ENCODE results near the gene HLA-DPA1.
"Not testable (repeated sequence)": the region's sequence is repeated elsewhere in the genome, so short reads cannot be mapped to it uniquely, and the experiment has no call there.

Gene HLA-DPA1

GRCh38 chr6:33064723-33065122, 8.7 kb downstream of the HLA-DPA1 start:
- no peak for DNase-seq (ENCODE audit: low spot score)

GRCh38 chr6:33063435-33063834, 10.0 kb downstream of the HLA-DPA1 start:
- DNase-seq (ENCODE audit: low spot score): not testable (repeated sequence)

GRCh38 chr6:33061987-33062386, 11.5 kb downstream of the HLA-DPA1 start:
- no peak for DNase-seq (ENCODE audit: low spot score)

GRCh38 chr6:33057222-33058150, 16.0 kb downstream of the HLA-DPA1 start:
- no peak for DNase-seq (ENCODE audit: low spot score)

GRCh38 chr6:33053230-33053629, 20.2 kb downstream of the HLA-DPA1 start:
- no peak for DNase-seq (ENCODE audit: low spot score)

- DNase-seq (ENCODE audit: low spot score): no peak
Measured at GRCh38 chr6:33052627-33053026, 20.8 kb downstream of the HLA-DPA1 start.

- DNase-seq (ENCODE audit: low spot score): no peak
Measured at GRCh38 chr6:33050014-33050810, 23.2 kb downstream of the HLA-DPA1 start.

- DNase-seq (ENCODE audit: low spot score): no peak
Measured at GRCh38 chr6:33049323-33050013, 24.0 kb downstream of the HLA-DPA1 start.

GRCh38 chr6:33040157-33040556, 33.3 kb downstream of the HLA-DPA1 start:
- no peak for DNase-seq (ENCODE audit: low spot score)

GRCh38 chr6:33036535-33036934, 36.9 kb downstream of the HLA-DPA1 start:
- DNase-seq (ENCODE audit: low spot score): no peak

GRCh38 chr6:33034554-33034953, 38.9 kb downstream of the HLA-DPA1 start:
- no peak for DNase-seq (ENCODE audit: low spot score)

GRCh38 chr6:33030245-33030644, 43.2 kb downstream of the HLA-DPA1 start:
- no peak for DNase-seq (ENCODE audit: low spot score)

GRCh38 chr6:33029328-33030184, 43.9 kb downstream of the HLA-DPA1 start:
- DNase-seq (ENCODE audit: low spot score): no peak

- DNase-seq (ENCODE audit: low spot score): no peak
Measured at GRCh38 chr6:33028220-33028849, 45.1 kb downstream of the HLA-DPA1 start.

- DNase-seq (ENCODE audit: low spot score): no peak
Measured at GRCh38 chr6:33024521-33024920, 48.9 kb downstream of the HLA-DPA1 start.

- no peak for DNase-seq (ENCODE audit: low spot score)
Measured at GRCh38 chr6:33023536-33023935, 49.9 kb downstream of the HLA-DPA1 start.

GRCh38 chr6:33021917-33022316, 51.5 kb downstream of the HLA-DPA1 start:
- DNase-seq (ENCODE audit: low spot score): no peak

GRCh38 chr6:33019372-33019771, 54.1 kb downstream of the HLA-DPA1 start:
- no peak for DNase-seq (ENCODE audit: low spot score)

- DNase-seq (ENCODE audit: low spot score): no peak
Measured at GRCh38 chr6:33018904-33019303, 54.5 kb downstream of the HLA-DPA1 start.

GRCh38 chr6:33018418-33018817, 55.0 kb downstream of the HLA-DPA1 start:
- DNase-seq (ENCODE audit: low spot score): no peak

All from D341Med (cell line).